ENCODE results near the gene MEX3D.
A peak's percentile ranks its signal among the peaks of the same experiment; 100 is the strongest.

MEX3D gene

DNA sequence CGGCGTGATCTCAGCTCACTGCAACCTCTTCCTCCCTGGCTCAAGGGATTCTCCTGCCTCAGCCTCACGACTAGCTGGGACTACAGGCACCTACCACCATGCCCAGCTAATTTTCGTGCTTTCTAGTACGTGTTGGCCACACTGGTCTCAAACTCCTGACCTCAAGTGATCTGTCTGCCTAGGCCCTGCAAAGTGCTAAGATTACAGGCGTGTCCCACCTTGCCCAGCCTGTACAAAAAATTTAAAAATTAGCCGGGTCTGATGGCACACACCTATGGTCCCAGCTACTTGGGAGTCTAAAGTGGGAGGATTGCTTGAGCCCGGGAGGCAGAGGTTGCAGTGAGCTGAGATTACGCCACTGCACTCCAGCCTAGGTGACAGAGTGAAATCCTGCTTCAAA is 4.7 kb upstream of the MEX3D start:
- H3K4me3 ChIP-seq (replicated peaks; ENCODE audit: low read depth, low read length): no peak overlapping the region
- no peak for DNase-seq (ENCODE audit: extremely low read depth, low read depth)
- TF ChIP-seq, protein P1, sequence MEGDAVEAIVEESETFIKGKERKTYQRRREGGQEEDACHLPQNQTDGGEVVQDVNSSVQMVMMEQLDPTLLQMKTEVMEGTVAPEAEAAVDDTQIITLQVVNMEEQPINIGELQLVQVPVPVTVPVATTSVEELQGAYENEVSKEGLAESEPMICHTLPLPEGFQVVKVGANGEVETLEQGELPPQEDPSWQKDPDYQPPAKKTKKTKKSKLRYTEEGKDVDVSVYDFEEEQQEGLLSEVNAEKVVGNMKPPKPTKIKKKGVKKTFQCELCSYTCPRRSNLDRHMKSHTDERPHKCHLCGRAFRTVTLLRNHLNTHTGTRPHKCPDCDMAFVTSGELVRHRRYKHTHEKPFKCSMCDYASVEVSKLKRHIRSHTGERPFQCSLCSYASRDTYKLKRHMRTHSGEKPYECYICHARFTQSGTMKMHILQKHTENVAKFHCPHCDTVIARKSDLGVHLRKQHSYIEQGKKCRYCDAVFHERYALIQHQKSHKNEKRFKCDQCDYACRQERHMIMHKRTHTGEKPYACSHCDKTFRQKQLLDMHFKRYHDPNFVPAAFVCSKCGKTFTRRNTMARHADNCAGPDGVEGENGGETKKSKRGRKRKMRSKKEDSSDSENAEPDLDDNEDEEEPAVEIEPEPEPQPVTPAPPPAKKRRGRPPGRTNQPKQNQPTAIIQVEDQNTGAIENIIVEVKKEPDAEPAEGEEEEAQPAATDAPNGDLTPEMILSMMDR (IDR thresholded peaks at IDR 0.05; ENCODE audit: low read depth, low read length, missing control alignments): no peak

DNA sequence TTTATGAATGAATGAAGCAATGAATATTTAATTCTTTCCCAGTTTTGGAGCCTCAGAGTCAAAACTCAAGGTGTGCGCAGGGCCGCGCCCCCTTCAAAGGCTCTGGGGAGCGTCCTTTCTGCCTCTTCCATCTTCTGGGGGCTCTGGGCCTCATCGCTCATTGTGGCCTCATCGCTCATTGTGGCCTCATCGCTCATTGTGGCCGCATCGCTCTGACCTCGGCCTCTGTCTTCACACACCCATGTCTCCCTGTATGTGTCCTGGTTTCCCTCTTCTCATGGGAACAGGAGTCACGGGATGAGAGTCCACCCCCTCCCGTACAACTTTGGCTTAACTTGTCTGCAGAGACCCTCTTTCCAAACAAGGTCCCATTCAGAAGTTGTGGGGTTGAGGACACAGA is 3.2 kb upstream of the MEX3D start:
- TF ChIP-seq, protein P1 (IDR thresholded peaks at IDR 0.05; ENCODE audit: low read depth, low read length, missing control alignments): no peak
- H3K4me3 ChIP-seq (replicated peaks; ENCODE audit: low read depth, low read length): no peak overlapping the region
- no peak for DNase-seq (ENCODE audit: extremely low read depth, low read depth)

DNA sequence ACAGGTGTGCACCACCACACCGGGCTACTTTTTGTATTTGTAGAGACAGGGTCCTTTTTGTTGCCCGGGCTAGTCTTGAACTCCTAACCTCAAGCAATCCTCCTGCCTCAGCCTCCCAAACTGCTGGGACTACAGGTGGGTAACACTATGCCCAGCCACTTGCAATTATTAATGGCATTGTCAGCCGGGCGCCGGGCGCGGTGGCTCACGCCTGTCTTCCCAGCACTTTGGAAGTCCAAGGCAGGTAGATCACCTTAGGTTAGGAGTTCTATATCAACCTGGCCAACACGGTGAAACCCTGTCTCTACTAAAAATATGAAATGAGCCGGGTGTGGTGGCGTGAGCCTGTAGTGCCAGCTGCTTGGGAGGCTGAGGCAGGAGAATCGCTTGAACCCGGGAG is 2.7 kb upstream of the MEX3D start:
- TF ChIP-seq, protein P1 (IDR thresholded peaks at IDR 0.05; ENCODE audit: low read depth, low read length, missing control alignments): no peak
- no peak for DNase-seq (ENCODE audit: extremely low read depth, low read depth)
- no peak overlapping the region for H3K4me3 ChIP-seq (replicated peaks; ENCODE audit: low read depth, low read length)

DNA sequence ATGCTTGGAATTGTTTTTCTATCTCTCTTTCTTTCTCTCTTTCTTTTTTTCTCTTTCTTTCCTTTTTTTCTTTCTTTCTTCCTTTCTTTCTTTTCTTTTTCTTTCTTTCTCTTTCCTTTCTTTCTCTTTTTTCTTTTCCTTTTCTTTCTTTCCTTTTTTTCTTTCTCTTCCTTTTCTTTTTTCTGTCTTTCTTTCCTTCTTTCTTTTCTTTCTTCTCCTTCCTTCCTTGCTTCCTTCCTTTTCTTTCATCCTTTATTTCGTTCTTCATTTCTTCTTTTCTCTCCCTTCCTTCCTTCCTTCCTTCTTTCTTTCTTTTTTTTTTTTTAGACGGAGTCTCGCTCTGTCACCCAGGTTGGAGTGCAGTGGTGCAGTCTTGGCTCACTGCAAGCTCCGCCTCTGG is 1.9 kb upstream of the MEX3D start:
- DNase-seq (ENCODE audit: extremely low read depth, low read depth): no peak

DNA sequence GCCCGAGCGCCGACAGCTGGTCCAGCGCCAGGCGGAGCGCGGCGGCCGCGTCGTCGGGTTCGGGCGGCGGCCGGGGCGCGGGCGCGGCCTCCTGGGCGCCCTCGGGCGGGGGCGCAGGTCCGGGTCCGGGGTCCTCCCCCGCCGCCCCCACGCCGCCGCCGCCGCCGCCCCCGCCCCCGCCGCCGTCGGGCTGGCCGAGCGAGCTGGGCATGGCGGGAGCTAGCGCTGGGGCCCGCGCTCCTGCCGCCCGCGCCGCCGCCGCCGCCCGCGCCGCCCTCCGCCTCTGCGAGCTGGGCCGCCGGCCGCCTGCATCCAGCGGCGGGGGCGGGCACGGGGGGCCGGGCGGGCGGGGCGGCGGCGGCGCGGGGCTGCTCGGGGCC is 287 bp downstream of the MEX3D start:
- TF ChIP-seq, protein P1 (IDR thresholded peaks at IDR 0.05; ENCODE audit: low read depth, low read length, missing control alignments): no peak
- no peak overlapping the region for H3K4me3 ChIP-seq (replicated peaks; ENCODE audit: low read depth, low read length)
- DNase-seq (ENCODE audit: extremely low read depth, low read depth): no peak

More for the DNA sequence above, 1.9 kb upstream of the MEX3D start:
- H3K4me3 ChIP-seq (replicated peaks; ENCODE audit: low read depth, low read length): no peak overlapping the region
- TF ChIP-seq, protein P1 (IDR thresholded peaks at IDR 0.05; ENCODE audit: low read depth, low read length, missing control alignments): no peak

DNA sequence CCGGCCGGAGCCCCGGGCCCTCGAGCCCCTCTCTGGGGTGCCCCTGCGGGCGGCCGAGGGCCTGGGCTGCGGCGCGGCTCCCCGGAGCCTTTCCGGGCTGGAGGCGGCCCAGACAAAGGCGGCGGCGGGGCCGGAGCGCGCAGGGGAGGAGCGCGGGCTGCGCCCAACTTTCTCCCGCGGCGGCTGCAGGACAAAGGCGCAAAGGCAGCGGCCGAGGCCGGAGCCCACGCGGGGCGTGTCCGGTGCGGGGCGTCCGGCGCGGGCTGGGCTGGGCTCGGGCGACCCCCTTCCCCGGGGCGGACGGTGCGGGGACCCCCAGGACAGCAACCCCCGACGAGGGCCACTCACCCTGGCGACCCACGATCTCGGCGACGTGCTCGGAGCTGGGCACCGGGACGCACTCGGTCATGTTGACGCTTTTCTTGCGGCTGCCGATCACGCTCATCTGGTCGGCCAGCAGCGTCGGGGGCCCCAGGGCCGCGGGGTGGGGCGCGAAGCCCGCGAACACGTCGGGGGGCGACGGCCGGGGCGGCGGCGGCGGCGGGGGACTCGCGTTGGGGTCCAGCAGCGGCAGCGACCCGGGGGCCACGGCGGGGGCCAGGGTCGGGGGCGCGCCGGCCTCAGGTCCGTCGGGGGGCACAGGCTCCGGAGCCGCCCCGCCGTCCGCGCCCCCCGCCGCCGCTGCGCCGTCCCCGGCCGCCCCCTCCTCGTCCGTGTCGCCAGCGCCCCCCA is 843 bp downstream of the MEX3D start:
- TF ChIP-seq, protein P1 (IDR thresholded peaks at IDR 0.05; ENCODE audit: low read depth, low read length, missing control alignments): no peak
- DNase-seq (ENCODE audit: extremely low read depth, low read depth): no peak
- peak overlapping the region; percentile 59 for H3K4me3 ChIP-seq (replicated peaks; ENCODE audit: low read depth, low read length)

All from HFF-Myc (cell line).